Stimulated activated CD8-positive, alpha-beta memory T cell treated with anti-CD3 and anti-CD28 coated beads, Interleukin-7, amount 100 ng/mL, for 48 hours (primary cell): Measurements from ENCODE around the gene C1orf52.
A peak's percentile ranks its signal among the peaks of the same experiment; 100 is the strongest.

Experiments
- DNase-seq, 2 donors: peaks; one replicate each; pipeline ENCODE4 v3.0.0-alpha.2; 2020; ENCODE audit warnings: low read depth in 1 of 2; ENCODE audit errors: extremely low read depth in 1 of 2

C1orf52 gene

GRCh38 chr1:85237613-85238012 is 21.8 kb downstream of the C1orf52 start:
- DNase-seq, result no peak

- no peak for DNase-seq
Observed at GRCh38 chr1:85230305-85230977, 29.0 kb downstream of the C1orf52 start.

- no peak for DNase-seq
Observed at GRCh38 chr1:85229574-85230097, 29.8 kb downstream of the C1orf52 start.

- no peak for DNase-seq
Observed at GRCh38 chr1:85228972-85229371, 30.5 kb downstream of the C1orf52 start.

GRCh38 chr1:85225624-85226380 is 33.7 kb downstream of the C1orf52 start:
- no peak for DNase-seq

- no peak for DNase-seq
Observed at GRCh38 chr1:85224734-85225623, 34.5 kb downstream of the C1orf52 start.

- no peak for DNase-seq
Observed at GRCh38 chr1:85224295-85224694, 35.2 kb downstream of the C1orf52 start.

- DNase-seq, result no peak
Observed at GRCh38 chr1:85223334-85223733, 36.1 kb downstream of the C1orf52 start.

GRCh38 chr1:85220756-85221201 is 38.7 kb downstream of the C1orf52 start:
- no peak for DNase-seq

- DNase-seq, result no peak
Observed at GRCh38 chr1:85219853-85220610, 39.4 kb downstream of the C1orf52 start.

- DNase-seq, result no peak
Observed at GRCh38 chr1:85216697-85217096, 42.8 kb downstream of the C1orf52 start.

GRCh38 chr1:85214654-85215053 is 44.8 kb downstream of the C1orf52 start:
- DNase-seq, result no peak

- no peak for DNase-seq
Observed at GRCh38 chr1:85208488-85208887, 51.0 kb downstream of the C1orf52 start.

GRCh38 chr1:85203573-85204171 is 55.8 kb downstream of the C1orf52 start:
- no peak for DNase-seq

- no peak for DNase-seq
Observed at GRCh38 chr1:85202864-85203255, 56.6 kb downstream of the C1orf52 start.

GRCh38 chr1:85202092-85202863 is 57.2 kb downstream of the C1orf52 start:
- DNase-seq, result no peak

- DNase-seq, result peak; percentile 18 to 22
Observed at GRCh38 chr1:85201340-85202091, 57.9 kb downstream of the C1orf52 start.
